HG02943 (cell line): Measurements from ENCODE around the gene ORMDL1.
"Not testable (repeated sequence)": the region's sequence is repeated elsewhere in the genome, so short reads cannot be mapped to it uniquely, and the experiment has no call there.

ENCODE experiments used
- ATAC-seq: cut with Tn5 transposase; IDR thresholded peaks from one replicate; pipeline ENCODE4 v1.9.1; 2021; ENCODE audit warnings: mild to moderate bottlenecking, low read depth, moderate library complexity; ENCODE audit not compliant: unreplicated experiment

The ORMDL1 gene

DNA sequence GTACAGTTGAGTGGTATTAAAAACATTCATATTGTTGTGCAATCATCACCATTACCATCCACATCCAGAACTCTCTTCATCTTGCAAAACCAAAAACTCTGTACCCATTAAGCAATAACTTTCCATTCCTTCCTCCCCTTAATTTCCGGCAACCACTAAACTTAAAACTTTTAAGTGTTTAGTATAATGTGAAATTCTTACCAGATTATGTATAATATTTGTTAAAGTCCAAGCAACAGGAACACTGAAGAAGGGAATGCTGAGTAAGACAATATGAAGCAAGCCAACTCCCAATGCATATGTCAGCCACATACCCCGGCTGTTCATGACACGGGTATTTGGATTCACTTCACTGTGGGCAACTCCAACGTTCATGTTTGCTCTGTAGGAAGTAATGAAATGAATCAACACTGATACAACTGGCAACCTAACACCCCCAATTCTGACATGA, 1.9 kb downstream of the ORMDL1 start:
- ATAC-seq = no peak

DNA sequence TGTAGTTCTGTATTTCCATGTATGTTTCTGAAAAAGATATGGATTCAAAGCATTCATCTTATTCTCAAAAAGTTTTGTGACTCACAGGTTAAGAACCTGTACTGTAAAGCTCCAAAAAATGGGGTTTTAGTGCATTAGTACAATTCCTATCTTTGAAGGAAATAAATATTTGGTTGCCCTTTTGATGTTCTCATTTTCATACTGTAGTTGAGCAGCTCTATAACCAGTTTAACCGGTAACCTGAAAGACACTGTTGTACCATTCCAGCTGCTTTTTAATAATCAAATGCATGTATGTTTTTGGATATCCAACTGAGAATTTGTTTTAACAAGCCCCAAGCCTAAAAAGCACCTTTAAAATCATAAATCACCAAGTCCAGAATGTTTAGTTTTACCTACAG, 11.9 kb downstream of the ORMDL1 start:
- no peak for ATAC-seq

DNA sequence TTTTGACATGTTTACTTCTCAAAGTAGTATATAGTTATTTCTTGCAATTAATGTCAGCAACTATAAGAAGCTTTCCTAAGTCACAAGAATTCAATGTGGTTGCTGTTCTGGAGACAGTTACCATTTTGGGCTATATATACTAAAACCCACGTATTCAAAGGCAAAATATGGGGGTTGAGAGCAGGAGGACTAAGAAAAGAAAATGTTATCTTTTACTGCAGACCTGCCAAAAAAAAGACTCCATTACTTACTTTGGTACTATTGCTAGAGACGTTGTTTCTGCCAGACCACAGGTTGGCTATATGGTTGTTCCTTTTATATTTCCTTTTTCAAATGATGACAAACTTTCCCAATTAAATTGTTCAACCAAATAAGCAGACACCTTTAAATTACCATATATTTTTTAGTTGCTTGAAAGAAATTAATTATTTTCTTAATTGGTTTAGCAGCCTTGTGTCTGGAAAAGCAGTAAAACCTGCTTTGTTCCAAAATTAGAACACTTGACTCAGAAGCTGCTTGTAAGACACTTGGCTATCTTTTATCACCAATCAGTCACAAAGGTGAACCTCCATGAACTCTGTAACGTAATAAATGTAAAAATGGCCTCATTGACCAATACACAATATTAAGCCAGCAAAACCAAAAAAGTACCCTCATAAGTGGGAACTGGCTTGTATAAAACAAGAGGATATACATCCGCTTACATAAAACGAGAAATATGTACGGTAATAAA, 13.4 kb downstream of the ORMDL1 start:
- no peak for ATAC-seq

DNA sequence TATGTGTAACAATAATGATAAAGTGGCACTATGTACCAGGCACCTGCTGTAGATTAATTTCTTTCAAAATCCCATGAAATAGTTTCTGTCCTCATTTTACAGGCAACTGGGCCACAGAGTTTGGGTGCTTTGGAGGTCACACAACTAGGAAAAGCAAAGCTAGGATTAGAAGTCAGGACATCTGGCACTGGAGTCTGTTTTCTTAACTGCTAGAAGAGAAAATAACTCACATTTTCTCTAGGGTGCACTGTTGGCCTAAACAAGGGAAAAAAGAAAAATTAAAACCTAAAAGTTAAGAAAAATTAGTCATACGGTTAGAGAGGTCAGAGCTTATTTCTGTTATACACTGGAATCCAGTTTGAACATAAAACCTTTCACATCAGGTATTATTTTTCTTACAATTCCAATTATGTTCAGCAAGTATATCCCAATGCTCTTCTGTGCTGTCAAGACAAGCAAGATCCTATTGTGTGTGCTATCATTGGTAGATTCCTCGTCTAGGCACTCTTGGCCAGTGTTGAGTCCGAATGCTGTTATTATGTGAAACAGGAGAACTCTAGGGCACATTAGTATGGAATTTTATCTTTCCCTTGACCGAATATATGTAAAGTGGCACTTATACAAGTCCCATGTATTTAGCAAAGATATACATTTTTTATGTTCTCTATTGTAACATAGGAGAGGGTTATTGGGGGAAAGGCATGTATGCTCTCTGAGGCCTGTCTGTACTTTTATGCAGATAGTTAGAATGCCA, 20.1 kb downstream of the ORMDL1 start:
- no peak for ATAC-seq

DNA sequence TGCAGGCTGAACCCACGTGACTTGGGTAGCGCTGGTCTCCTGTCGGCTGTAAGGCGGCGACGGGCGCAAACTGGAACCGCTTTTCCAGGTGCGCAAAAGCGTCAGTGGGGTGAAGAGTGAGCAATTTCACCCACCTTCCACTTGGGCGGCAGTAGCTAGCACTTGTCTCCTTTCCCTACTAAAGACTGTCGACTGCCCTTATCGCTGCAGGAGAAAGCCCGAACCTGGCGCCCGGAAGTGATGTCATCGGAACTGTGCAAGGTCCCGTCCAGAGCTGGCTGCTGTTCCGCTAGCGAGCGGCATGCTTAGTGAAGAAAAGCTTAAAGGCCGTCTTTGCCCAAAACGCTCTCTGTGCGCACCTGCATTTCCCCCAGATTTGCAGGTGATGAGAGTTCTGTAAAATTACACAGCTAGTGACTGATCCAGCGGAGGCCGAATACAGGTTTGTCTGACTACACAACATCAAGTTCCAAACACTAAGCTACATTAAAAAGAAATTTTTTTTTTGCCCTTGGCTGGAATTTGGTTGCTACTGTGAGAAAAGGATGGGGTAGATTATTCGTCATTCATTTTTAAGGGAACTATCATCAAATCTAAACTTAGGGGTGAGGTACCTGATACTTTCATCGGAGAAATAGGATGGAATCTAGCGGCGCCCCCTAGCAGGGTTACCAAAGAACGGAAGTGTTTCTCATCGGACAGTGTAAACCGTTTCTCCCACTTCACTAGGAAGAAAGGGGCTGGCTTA, 21.4 kb downstream of the ORMDL1 start, which contains the start of gene OSGEPL1:
OSGEPL1 (minus strand) TSS at position 242 of the 748 bp plus-strand sequence. CDS start 1,152 bp downstream, outside the sequence.
- peak; percentile 97 for ATAC-seq

DNA sequence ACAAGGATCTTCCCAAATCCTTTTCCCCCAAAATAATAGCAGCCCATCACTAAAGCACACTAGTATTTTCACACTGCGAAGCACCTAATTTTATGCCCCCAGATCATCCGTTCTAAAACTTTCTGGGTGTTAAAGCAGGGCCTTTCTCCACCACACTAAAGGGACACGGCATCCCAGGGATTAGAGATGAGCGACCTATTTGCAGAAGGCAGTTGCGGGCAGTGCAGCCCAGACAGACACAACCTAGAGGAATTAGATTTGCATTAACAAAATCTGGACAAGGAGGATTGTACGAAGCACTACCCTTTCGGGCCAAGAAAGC, 21.9 kb downstream of the ORMDL1 start:
- ATAC-seq = no peak

DNA sequence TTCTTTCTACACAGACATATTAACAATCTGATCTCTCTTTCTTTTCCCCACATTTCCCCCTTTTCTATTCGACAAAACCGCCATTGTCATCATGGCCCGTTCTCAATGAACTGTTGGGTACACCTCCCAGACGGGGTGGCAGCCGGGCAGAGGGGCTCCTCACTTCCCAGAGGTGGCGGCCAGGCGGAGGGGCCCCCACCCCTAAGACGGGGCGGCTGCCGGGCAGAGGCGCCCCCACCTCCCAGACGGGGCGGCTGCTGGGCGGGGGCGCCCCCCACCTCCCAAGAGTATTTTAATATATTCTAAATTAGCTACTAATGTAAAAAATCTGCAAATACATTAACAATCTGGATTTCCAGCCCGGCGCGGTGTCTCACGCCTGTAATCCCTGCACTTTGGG, 24.0 kb downstream of the ORMDL1 start:
- ATAC-seq = not testable (repeated sequence)

DNA sequence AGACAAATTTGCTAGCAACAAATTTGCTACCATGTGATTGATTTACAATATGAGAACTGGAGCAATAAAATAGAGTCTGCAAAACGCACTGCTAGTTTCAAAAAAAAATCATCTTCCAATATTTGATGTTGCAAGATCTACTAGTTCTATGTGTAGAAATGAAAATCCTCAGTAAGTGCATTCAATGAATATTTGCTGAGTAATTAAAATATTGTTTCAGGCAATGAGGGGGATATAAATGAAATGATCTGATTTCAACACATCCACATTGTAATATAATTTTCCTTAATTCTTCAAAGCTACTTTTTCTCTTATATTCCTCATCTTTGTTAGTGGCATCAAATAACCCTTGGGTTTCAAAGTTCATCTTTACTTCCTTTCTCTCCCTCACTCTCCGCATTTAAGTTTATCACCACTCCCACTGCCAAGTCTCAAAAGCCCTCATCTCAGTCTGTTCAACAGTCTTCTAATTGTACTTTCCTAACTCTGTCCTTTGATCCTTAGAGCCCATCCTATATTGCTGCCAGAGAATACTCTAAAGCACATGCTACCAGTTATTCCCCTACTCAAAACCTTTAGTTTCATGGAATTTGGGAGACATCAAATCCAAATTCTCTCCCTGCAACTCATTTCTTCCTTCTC, 27.7 kb downstream of the ORMDL1 start:
- ATAC-seq = no peak

DNA sequence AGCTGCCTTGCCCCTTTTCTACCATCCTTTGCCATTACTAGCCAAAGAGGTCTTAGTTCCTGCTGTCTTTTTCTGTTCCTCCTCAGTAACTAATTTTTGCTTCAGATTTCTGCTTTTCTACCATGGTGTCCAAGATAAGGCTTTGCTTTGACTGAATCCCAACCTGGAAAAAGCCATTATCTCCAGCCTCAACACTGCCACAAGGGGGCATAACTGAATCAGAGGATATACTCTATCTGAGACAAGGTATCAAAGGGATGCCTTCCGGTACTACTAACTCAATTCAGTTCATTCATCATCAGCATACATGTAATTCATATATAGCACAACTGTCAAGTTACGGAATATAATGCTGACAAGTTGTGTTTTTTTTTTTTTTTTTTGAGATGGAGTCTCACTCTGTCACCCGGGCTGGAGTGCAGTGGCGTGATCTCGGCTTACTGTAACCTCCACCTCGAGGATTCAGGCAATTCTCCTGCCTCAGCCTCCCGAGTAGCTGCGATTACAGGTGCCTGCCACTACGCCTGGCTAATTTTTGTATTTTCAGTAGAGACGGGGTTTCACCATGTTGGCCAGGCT, 33.0 kb downstream of the ORMDL1 start:
- ATAC-seq = no peak

DNA sequence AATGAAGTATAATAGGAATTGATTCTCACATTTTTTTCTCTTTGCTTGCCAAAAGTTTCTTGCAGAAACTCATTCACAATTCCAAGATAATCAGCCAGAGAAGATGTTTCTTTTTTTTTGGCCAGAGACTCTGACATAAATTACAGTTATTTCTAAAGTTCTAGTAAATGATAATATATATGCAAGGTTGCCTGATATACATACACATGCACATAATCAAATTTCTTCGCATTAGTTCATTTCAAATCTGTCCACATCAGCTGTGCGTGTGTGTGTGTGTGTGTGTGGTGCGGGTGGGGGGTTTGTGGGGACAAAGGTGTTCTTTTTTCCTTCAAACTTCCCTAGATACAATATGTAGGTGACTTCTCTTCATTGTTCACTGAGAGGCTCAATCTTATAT, 54.7 kb downstream of the ORMDL1 start:
- ATAC-seq = no peak

DNA sequence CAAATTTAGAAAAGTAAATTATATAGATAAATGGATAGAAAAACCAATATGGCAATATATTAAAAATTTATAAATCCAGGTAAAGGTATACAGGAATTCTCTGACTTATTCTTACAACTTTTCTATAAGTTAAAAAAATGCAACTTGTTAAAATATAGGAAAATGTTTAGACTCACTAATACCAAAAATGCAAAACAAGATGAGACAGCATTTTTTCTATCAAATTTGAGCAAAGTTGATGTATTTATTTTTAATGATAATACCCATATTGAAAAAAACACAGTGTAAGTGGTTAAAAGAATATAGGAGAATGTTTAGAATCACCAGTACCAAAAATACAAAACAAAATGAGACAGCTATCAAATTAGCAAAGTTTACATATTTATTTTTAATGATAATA, 57.3 kb downstream of the ORMDL1 start:
- no peak for ATAC-seq

DNA sequence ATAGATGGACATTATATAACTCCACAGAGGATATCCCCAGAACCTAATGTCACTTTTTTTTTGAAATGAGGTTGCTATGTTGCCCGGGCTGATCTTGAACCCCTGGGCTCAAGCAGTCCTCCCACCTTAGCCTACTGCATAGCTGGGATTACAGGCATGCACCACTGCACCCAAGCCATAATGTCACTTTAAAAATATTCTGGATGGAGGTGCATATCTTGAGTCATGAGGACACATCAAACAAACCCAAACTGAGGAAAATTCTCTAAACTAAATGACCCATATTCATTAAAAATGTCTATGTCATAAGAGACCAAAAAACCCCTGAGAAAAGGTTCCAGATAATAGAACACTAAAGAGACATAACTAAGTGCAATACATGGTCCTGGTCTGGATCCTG, 57.9 kb downstream of the ORMDL1 start:
- no peak for ATAC-seq

DNA sequence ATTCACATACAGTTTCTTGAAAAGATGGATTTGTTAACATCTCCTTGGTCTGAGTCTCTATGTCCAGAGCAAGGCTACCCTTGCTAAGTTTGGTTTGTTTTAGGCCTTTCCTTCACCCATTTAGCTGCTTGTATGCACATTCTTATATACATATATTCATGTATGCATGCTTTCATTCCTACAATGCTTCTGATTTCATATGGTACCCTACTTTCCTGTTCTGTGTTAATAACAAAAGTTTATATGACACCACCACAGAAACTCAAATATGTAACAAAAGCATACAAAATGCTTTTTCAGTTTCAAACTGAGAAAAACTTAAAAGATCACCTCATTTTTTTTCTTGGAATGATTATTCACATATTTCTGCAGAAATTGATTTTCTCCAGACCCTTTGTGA, 60.9 kb downstream of the ORMDL1 start:
- ATAC-seq = no peak
